Measurements from ENCODE around the gene TRIL. TPM values are rescaled to one million over a fixed set of nuclear protein-coding genes. Genes with fewer than 3 reads are reported as not detected.

TRIL gene
- polyA plus RNA-seq, 3 donors, result not detected

GRCh38 chr7:28954946-28955345 lies 3.2 kb downstream of the TRIL start:
- Histone ChIP-seq H3K4me3 (replicated peaks in 1 of 3; ENCODE audit: low read depth in 2 of 3, low read length in 3 of 3) (peak overlapping the region in 1 of 3 experiments; percentile 74), H4K20me1 (ENCODE audit: insufficient read depth, low read length) (no peaks in the 10 kb centered on the region), H3K9ac (ENCODE audit: insufficient read depth, low read length, poor library complexity, severe bottlenecking) (no peak overlapping the region), H3K27me3 (ENCODE audit: control insufficient read depth in 2 of 2, insufficient read depth in 2 of 2, low read length in 2 of 2) (peaks cover 64 to 95% of the 10 kb centered on the region in 2 donors), H2AFZ (ENCODE audit: insufficient read depth, low read depth, low read length, poor library complexity, severe bottlenecking) (no peak overlapping the region), H3K9me3 (replicated peaks in 1 of 2; ENCODE audit: control insufficient read depth in 1 of 2, insufficient read depth in 1 of 2, low read length in 2 of 2) (peaks cover 2 to 23% of the 10 kb centered on the region in 2 donors), H3K4me2 (replicated peaks; ENCODE audit: extremely low read depth, low read length, poor library complexity, severe bottlenecking) (peak overlapping the region; percentile 82), H3K27ac (ENCODE audit: low read depth in 1 of 2, low read length in 2 of 2) (no peak overlapping the region), H3K79me2 (ENCODE audit: insufficient read depth, low read length) (no peaks in the 10 kb centered on the region), H3K36me3 (replicated peaks in 1 of 2; ENCODE audit: control insufficient read depth in 1 of 2, insufficient read depth in 2 of 2, low read length in 2 of 2) (no peaks in the 10 kb centered on the region), H3K4me1 (ENCODE audit: control insufficient read depth in 1 of 2, insufficient read depth in 2 of 2, low read length in 2 of 2) (peaks cover 37 to 38% of the 10 kb centered on the region in 2 donors)
- Mint-ChIP-seq H3K4me3 (peak overlapping the region; percentile 70 to 86), H3K4me1 (peaks cover 29% of the 10 kb centered on the region), H3K27me3 (ENCODE audit: low read depth in 3 of 3) (peaks cover 58 to 90% (median 73%) of the 10 kb centered on the region in 3 donors), H3K36me3 (peaks cover 0 to 6% of the 10 kb centered on the region in 2 donors), H3K27ac (no peak overlapping the region), H3K9me3 (peaks cover 0 to 21% (median 15%) of the 10 kb centered on the region in 7 donors)
- no peak for DNase-seq
- no peak for TF ChIP-seq CTCF (IDR thresholded peaks at IDR 0.05)
- intact Hi-C loops (cut with micrococcal nuclease), result loop anchor here in 1 of 2 donors (10.0 kb wide), 1 partner anchor 150 kb away; no protein-coding TSS in a partner anchor
- 92% methylated on average over 4 of the region's 5 CpGs for WGBS (ENCODE audit: insufficient coverage)

- Histone ChIP-seq H3K4me1 (ENCODE audit: control insufficient read depth in 1 of 2, insufficient read depth in 2 of 2, low read length in 2 of 2) (peaks cover 37 to 38% of the 10 kb centered on the region in 2 donors), H3K4me2 (replicated peaks; ENCODE audit: extremely low read depth, low read length, poor library complexity, severe bottlenecking) (no peak overlapping the region), H3K9me3 (replicated peaks in 1 of 2; ENCODE audit: control insufficient read depth in 1 of 2, insufficient read depth in 1 of 2, low read length in 2 of 2) (peaks cover 2 to 23% of the 10 kb centered on the region in 2 donors), H3K36me3 (replicated peaks in 1 of 2; ENCODE audit: control insufficient read depth in 1 of 2, insufficient read depth in 2 of 2, low read length in 2 of 2) (no peaks in the 10 kb centered on the region), H2AFZ (ENCODE audit: insufficient read depth, low read depth, low read length, poor library complexity, severe bottlenecking) (no peak overlapping the region), H3K4me3 (replicated peaks in 1 of 3; ENCODE audit: low read depth in 2 of 3, low read length in 3 of 3) (no peak overlapping the region), H3K79me2 (ENCODE audit: insufficient read depth, low read length) (no peaks in the 10 kb centered on the region), H3K27ac (ENCODE audit: low read depth in 1 of 2, low read length in 2 of 2) (no peak overlapping the region), H3K9ac (ENCODE audit: insufficient read depth, low read length, poor library complexity, severe bottlenecking) (no peak overlapping the region), H4K20me1 (ENCODE audit: insufficient read depth, low read length) (no peaks in the 10 kb centered on the region), H3K27me3 (ENCODE audit: control insufficient read depth in 2 of 2, insufficient read depth in 2 of 2, low read length in 2 of 2) (peaks cover 62 to 92% of the 10 kb centered on the region in 2 donors)
- H3K4me3 Mint-ChIP-seq, result no peak overlapping the region
- H3K27me3 Mint-ChIP-seq (ENCODE audit: low read depth in 3 of 3), result peaks cover 53 to 87% (median 69%) of the 10 kb centered on the region in 3 donors
- DNase-seq, result no peak
- intact Hi-C loops (cut with micrococcal nuclease), result loop anchor here in 1 of 2 donors (10.0 kb wide), 1 partner anchor 150 kb away; no protein-coding TSS in a partner anchor
- peaks cover 0 to 6% of the 10 kb centered on the region in 2 donors for H3K36me3 Mint-ChIP-seq
- H3K27ac Mint-ChIP-seq, result no peak overlapping the region
- H3K4me1 Mint-ChIP-seq, result peaks cover 29% of the 10 kb centered on the region
- no peak for TF ChIP-seq CTCF (IDR thresholded peaks at IDR 0.05)
- H3K9me3 Mint-ChIP-seq, result peaks cover 0 to 22% (median 14%) of the 10 kb centered on the region in 7 donors
These were observed 3.7 kb downstream of the TRIL start for GRCh38 chr7:28954471-28954870.
